Loucy (cell line): ENCODE results near the gene SLC25A30.
"Not testable (repeated sequence)": the region's sequence is repeated elsewhere in the genome, so short reads cannot be mapped to it uniquely, and the experiment has no call there.

Experiments
- H2AFZ ChIP-seq: fragments of 200-600 bp; sonication (generic); 2 replicates; pipeline ENCODE4 v1.6.0; 2016; ENCODE audit warnings: antibody characterized with exemption, mild to moderate bottlenecking, low read length, moderate library complexity
- H3F3A ChIP-seq: fragments of 200-600 bp; 2 replicates; pipeline ENCODE4 v1.6.0; 2016; ENCODE audit warnings: antibody characterized with exemption, low read depth, mild to moderate bottlenecking
- H3K27me3 ChIP-seq: fragments of 200-600 bp; sonication (generic); 2 replicates; pipeline ENCODE4 v1.6.1; 2014; ENCODE audit warnings: low read length, mild to moderate bottlenecking; ENCODE audit not compliant: insufficient read depth, poor library complexity, severe bottlenecking
- H3K36me3 ChIP-seq: fragments of 200-600 bp; sonication (generic); 2 replicates; pipeline ENCODE4 v1.6.1; 2016; ENCODE audit warnings: low read length; ENCODE audit not compliant: insufficient read depth
- H3K4me1 ChIP-seq: fragments of 200-600 bp; sonication (generic); 2 replicates; pipeline ENCODE4 v1.5.1; 2014; ENCODE audit warnings: low read length, mild to moderate bottlenecking; ENCODE audit not compliant: insufficient read depth, poor library complexity, severe bottlenecking
- H3K4me2 ChIP-seq: fragments of 200-600 bp; sonication (generic); 2 replicates; pipeline ENCODE4 v1.6.0; 2014; ENCODE audit warnings: antibody characterized with exemption, low read length, low read depth, mild to moderate bottlenecking; ENCODE audit not compliant: poor library complexity, severe bottlenecking
- H3K4me3 ChIP-seq: fragments of 200-600 bp; sonication (generic); 2 replicates; pipeline ENCODE4 v1.5.1; 2014; ENCODE audit warnings: low read length, mild to moderate bottlenecking, mixed read lengths; ENCODE audit not compliant: poor library complexity, severe bottlenecking
- H3K79me2 ChIP-seq: fragments of 200-600 bp; sonication (generic); 2 replicates; pipeline ENCODE4 v1.6.1; 2014; ENCODE audit warnings: low read length; ENCODE audit not compliant: insufficient read depth
- H3K9ac ChIP-seq: fragments of 200-600 bp; sonication (generic); 2 replicates; pipeline ENCODE4 v1.6.0; 2014; ENCODE audit warnings: mild to moderate bottlenecking, low read depth, low read length, moderate library complexity; ENCODE audit not compliant: poor library complexity, severe bottlenecking
- H3K9me2 ChIP-seq: fragments of 200-600 bp; sonication (generic); replicated peaks from 2 replicates; pipeline ENCODE4 v1.6.1; 2016; ENCODE audit warnings: low read depth, low read length, mixed read lengths
- H3K9me3 ChIP-seq: fragments of 200-600 bp; sonication (generic); 2 replicates; pipeline ENCODE4 v1.6.1; 2014; ENCODE audit warnings: mild to moderate bottlenecking, antibody characterized with exemption, low read length, low read depth; ENCODE audit not compliant: insufficient read depth
- H4K20me1 ChIP-seq: fragments of 200-600 bp; sonication (generic); 2 replicates; pipeline ENCODE4 v1.6.0; 2014; ENCODE audit warnings: antibody characterized with exemption, low read length, mild to moderate bottlenecking; ENCODE audit not compliant: insufficient read depth, poor library complexity, severe bottlenecking
- EZH2phosphoT487 ChIP-seq: fragments of 200-600 bp; IDR thresholded peaks from 2 replicates; pipeline ENCODE4 v1.6.1; 2018; ENCODE audit warnings: antibody characterized with exemption, mild to moderate bottlenecking, moderate library complexity, borderline replicate concordance
- TF ChIP-seq, protein P1 (sequence below): fragments of 200-600 bp; sonication (generic); conservative IDR thresholded peaks from 2 replicates; pipeline ENCODE4 v1.5.1; 2014; ENCODE audit warnings: mild to moderate bottlenecking, antibody characterized with exemption, low read length

Gene SLC25A30

GRCh38 chr13:45388664-45389063 lies 29.5 kb downstream of the SLC25A30 start:
- Histone ChIP-seq H3K9me3 (no peaks in the 10 kb centered on the region), H3K4me2 (no peak overlapping the region), H3K4me1 (no peaks in the 10 kb centered on the region), H3K9me2 (no peaks in the 10 kb centered on the region), H3K9ac (no peak overlapping the region), H3K79me2 (no peaks in the 10 kb centered on the region), H3K27me3 (no peaks in the 10 kb centered on the region), H4K20me1 (no peaks in the 10 kb centered on the region), H3K36me3 (no peaks in the 10 kb centered on the region), H3K4me3 (no peak overlapping the region), H3F3A (no peaks in the 10 kb centered on the region), H2AFZ (no peak overlapping the region)
- TF ChIP-seq EZH2phosphoT487: no peak
- TF ChIP-seq, protein P1, sequence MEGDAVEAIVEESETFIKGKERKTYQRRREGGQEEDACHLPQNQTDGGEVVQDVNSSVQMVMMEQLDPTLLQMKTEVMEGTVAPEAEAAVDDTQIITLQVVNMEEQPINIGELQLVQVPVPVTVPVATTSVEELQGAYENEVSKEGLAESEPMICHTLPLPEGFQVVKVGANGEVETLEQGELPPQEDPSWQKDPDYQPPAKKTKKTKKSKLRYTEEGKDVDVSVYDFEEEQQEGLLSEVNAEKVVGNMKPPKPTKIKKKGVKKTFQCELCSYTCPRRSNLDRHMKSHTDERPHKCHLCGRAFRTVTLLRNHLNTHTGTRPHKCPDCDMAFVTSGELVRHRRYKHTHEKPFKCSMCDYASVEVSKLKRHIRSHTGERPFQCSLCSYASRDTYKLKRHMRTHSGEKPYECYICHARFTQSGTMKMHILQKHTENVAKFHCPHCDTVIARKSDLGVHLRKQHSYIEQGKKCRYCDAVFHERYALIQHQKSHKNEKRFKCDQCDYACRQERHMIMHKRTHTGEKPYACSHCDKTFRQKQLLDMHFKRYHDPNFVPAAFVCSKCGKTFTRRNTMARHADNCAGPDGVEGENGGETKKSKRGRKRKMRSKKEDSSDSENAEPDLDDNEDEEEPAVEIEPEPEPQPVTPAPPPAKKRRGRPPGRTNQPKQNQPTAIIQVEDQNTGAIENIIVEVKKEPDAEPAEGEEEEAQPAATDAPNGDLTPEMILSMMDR: no peak

- H3K36me3 ChIP-seq, H3K27me3 ChIP-seq, H3K79me2 ChIP-seq, H3F3A ChIP-seq, H3K9me3 ChIP-seq, H3K4me2 ChIP-seq, H3K9ac ChIP-seq, H2AFZ ChIP-seq, H3K4me1 ChIP-seq, H3K4me3 ChIP-seq, H4K20me1 ChIP-seq, H3K9me2 ChIP-seq: not testable (repeated sequence)
Observed at GRCh38 chr13:45386892-45387575, 31.1 kb downstream of the SLC25A30 start.

DNA sequence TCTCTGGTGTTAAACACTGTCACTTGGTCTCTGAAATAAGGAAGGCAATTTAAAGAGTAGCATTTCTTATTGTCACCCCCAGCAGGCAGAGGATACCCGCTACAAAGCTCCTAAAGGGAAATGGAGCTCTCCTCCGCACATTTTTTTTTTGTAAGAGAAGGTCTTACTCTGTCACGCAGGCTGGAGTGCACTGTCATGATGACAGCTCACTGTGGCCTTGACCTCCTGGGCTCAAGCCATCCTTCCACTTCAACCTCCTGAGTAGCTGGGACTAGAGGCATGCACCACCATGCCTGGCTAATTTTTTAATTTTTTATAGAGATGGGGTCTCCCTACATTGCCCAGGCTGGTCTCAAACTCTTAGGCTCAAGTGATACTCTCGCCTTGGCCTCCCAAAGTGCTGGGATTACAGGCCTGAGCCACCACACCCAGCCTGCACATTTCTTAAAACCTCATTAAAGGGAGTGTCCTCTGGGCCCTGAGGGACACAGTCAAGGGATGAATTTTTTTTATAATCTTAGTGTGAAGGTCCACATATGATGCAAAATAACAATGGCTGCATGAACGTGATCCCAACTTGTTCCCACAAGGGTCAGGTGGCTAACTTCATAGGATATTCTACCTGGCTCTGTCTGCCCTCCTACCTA lies 32.1 kb downstream of the SLC25A30 start:
- H3K36me3 ChIP-seq: no peaks in the 10 kb centered on the region
- H3K27me3 ChIP-seq: no peaks in the 10 kb centered on the region
- no peak overlapping the region for H3K9ac ChIP-seq
- H3K9me3 ChIP-seq: no peaks in the 10 kb centered on the region
- H3K4me3 ChIP-seq: no peak overlapping the region
- H4K20me1 ChIP-seq: no peaks in the 10 kb centered on the region
- TF ChIP-seq, protein P1: no peak
- TF ChIP-seq EZH2phosphoT487: no peak
- H2AFZ ChIP-seq: no peak overlapping the region
- no peaks in the 10 kb centered on the region for H3K9me2 ChIP-seq
- H3K79me2 ChIP-seq: no peaks in the 10 kb centered on the region
- H3K4me1 ChIP-seq: no peaks in the 10 kb centered on the region
- no peaks in the 10 kb centered on the region for H3F3A ChIP-seq
- no peak overlapping the region for H3K4me2 ChIP-seq

DNA sequence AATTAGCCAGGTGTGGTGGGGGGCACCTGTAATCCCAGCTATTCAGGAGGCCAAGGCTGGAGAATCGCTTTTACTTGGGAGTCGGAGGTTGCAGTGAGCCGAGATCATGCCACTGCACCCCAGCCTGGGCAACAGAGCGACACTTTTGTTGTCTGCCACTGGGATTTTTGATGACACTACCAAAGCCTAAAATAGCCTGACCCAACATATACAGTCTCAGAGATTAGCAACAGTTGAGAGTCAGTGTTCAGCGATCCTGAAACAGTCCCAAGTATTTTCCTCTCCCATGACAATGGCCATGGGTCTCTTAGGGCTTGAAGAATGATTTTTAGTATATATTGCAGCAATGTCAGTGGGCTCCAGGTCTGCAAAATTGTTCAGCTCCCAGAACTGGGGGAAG lies 32.9 kb downstream of the SLC25A30 start:
- no peaks in the 10 kb centered on the region for H4K20me1 ChIP-seq
- no peak overlapping the region for H3K4me2 ChIP-seq
- TF ChIP-seq, protein P1: no peak
- TF ChIP-seq EZH2phosphoT487: no peak
- H3F3A ChIP-seq: no peaks in the 10 kb centered on the region
- H3K9ac ChIP-seq: no peak overlapping the region
- no peaks in the 10 kb centered on the region for H3K4me1 ChIP-seq
- no peak overlapping the region for H3K4me3 ChIP-seq
- H3K9me3 ChIP-seq: no peaks in the 10 kb centered on the region
- no peak overlapping the region for H2AFZ ChIP-seq
- no peaks in the 10 kb centered on the region for H3K27me3 ChIP-seq
- no peaks in the 10 kb centered on the region for H3K79me2 ChIP-seq
- no peaks in the 10 kb centered on the region for H3K9me2 ChIP-seq
- no peaks in the 10 kb centered on the region for H3K36me3 ChIP-seq
